Measurements from ENCODE around the gene LRRN2. TPM values are rescaled to one million over a fixed set of nuclear protein-coding genes. Genes with fewer than 3 reads are reported as not detected.

LRRN2 gene
- total and polyA plus RNA-seq, 2 experiments from 2014 or later: 0.74 to 2.6 TPM

DNA sequence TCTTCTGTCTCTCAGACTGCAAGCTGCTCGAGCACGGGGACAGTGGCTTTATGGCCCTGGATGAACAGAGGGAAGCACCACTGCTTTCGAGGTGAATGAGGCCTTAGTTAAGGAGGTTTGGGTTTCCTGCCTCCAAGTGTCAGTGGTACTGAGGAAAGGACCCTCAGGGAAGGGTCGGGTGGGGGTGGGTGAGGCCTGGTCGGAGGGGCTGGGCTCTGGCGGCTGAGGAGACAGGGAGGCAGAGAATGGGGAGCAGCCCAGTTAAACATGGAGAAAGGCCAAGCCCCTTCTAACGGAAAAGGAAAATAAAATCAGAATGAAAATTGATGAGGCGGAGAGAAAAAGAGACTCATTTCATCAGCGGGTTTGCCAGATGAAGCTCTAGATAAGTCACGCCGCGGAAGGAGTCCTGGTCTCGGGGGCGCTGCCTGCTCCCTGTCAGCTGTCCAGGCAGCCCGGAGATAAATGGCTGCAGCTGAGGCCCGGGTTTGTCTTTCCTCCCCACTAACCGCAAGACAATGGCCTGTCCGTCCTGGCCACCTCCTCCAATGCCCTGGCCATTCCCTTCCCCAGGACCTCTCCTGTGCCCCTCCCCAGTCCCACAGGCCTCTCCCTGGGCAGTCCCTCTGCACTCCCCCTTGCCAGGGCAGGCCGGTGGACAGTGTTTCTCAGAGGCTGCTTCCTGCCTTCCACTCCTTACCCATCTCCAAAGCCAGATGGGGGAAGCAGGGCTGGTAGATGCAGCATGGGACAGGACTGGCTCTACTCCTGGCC lies 55.2 kb downstream of the LRRN2 start:
- no peak for TF ChIP-seq EZH2 (IDR thresholded peaks at IDR 0.05; ENCODE audit: low read depth, unreplicated experiment)
- TF ChIP-seq NANOG (IDR thresholded peaks at IDR 0.05; ENCODE audit: borderline replicate concordance): no peak
- TF ChIP-seq ZNF114 (CRISPR knock-in tag; IDR thresholded peaks at IDR 0.05): no peak
- no peak for TF ChIP-seq REST (IDR thresholded peaks at IDR 0.05; ENCODE audit: unreplicated experiment)
- TF ChIP-seq STAT1 (IDR thresholded peaks at IDR 0.05; ENCODE audit: unreplicated experiment): no peak
- no peak for TF ChIP-seq EZH2phosphoT487 (IDR thresholded peaks at IDR 0.05; ENCODE audit: unreplicated experiment)
- no peak for TF ChIP-seq CREB1 (CRISPR knock-in tag; IDR thresholded peaks at IDR 0.05; ENCODE audit: low read depth)
- no peak for TF ChIP-seq CTCF (conservative IDR thresholded peaks at IDR 0.05; ENCODE audit: low read depth in 2 of 2)
- TF ChIP-seq POLR2AphosphoS5 (IDR thresholded peaks at IDR 0.05; ENCODE audit: low read depth): no peak
- TF ChIP-seq JUNB (IDR thresholded peaks at IDR 0.05; ENCODE audit: unreplicated experiment): no peak
- TF ChIP-seq, protein P1, sequence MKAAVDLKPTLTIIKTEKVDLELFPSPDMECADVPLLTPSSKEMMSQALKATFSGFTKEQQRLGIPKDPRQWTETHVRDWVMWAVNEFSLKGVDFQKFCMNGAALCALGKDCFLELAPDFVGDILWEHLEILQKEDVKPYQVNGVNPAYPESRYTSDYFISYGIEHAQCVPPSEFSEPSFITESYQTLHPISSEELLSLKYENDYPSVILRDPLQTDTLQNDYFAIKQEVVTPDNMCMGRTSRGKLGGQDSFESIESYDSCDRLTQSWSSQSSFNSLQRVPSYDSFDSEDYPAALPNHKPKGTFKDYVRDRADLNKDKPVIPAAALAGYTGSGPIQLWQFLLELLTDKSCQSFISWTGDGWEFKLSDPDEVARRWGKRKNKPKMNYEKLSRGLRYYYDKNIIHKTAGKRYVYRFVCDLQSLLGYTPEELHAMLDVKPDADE (IDR thresholded peaks at IDR 0.05): no peak
- no peak for TF ChIP-seq ZNF331 (CRISPR knock-in tag; IDR thresholded peaks at IDR 0.05; ENCODE audit: low read depth)
- no peak for TF ChIP-seq ZNF462 (CRISPR knock-in tag; IDR thresholded peaks at IDR 0.05)
- DNase-seq (ENCODE audit: low spot score) (no peak), ATAC-seq (no peak)
- Histone ChIP-seq H3K4me2 (no peak overlapping the region), H3K27me3 (ENCODE audit: insufficient read depth) (no peaks in the 10 kb centered on the region), H4K20me1 (replicated peaks; ENCODE audit: insufficient read depth) (no peaks in the 10 kb centered on the region), H3K36me3 (ENCODE audit: insufficient read depth) (no peaks in the 10 kb centered on the region), H2AFZ (no peak overlapping the region), H3K4me3 (no peak overlapping the region), H3K4me1 (ENCODE audit: insufficient read depth) (no peaks in the 10 kb centered on the region), H3K9me2 (ENCODE audit: insufficient read depth) (no peaks in the 10 kb centered on the region), H3K27ac (ENCODE audit: low read depth) (no peak overlapping the region), H3K79me2 (replicated peaks; ENCODE audit: insufficient read depth) (no peaks in the 10 kb centered on the region), H3F3A (replicated peaks; ENCODE audit: low read depth) (no peaks in the 10 kb centered on the region)
- peaks cover 11% of the 10 kb centered on the region for H3K27me3 Mint-ChIP-seq (ENCODE audit: insufficient read depth, low read depth, poor library complexity)
- peaks cover 18% of the 10 kb centered on the region for H3K4me1 Mint-ChIP-seq
- no peak overlapping the region for H3K27ac Mint-ChIP-seq
- no peaks in the 10 kb centered on the region; the same call in 1 of the 3 replicates for H3K9me3 Mint-ChIP-seq
- no peak overlapping the region for H3K4me3 Mint-ChIP-seq
- 0 out of 3 replicates have a peak, but pooled peaks cover 6% of the 10 kb centered on the region for H3K36me3 Mint-ChIP-seq (ENCODE audit: low read depth)

Data from GM23338 (cell line).